ENCODE data around the gene LIPC.

Gene LIPC

DNA sequence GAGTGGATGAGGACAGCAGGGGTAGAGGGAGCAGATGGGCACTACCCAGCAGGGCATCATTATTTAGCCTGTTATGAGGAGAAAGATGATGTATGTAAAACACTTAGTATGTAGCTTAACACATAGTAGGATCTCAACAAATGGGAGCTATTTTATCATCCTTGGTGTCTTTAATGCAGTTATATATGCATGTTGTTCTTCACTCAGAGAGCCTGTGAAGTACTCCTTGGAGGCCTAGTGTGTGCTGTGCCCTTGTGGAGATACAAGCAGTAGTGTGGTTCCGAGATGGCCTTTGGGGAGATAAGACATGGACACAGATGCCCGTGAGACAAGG, 124.2 kb downstream of the LIPC start:
- DNase-seq (ENCODE audit: low spot score): no peak

DNA sequence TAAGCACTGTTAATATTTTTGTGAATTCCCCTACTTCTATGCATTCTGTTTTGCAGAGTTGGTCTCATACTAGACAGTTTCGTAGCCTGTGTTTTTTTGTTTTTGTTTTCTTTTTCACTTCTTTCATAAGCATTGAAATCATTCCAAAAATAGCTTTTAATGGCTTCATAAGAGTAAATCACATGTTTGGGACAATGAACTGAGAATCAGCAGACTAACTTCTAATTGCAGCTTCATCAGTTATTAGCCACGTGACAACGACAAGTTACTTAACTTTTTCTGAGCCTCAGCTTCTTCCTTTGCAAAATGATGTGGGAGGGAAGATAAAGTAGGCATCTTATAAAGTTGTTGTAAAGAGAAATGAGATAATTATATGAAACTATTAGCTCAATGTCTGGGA, 124.8 kb downstream of the LIPC start:
- no peak for DNase-seq (ENCODE audit: low spot score)

DNA sequence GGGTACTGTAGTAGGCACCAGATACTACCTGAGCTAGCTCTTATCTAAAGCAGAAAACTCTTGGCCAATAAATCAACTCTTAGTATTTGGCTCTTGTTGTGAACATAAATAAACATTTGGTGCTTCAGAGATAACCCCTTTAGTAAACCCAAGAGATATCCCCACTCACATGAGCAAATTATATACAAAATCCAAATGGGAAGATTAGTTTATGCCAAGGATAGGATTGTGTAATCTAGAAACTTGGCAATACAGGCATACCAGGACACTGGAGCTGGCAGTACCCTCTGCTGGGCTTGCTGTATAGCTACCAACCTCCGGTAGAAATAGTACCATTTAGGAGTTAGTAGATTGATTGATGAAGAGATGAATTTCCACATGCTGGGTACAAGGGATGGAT, 127.0 kb downstream of the LIPC start:
- DNase-seq (ENCODE audit: low spot score): no peak

DNA sequence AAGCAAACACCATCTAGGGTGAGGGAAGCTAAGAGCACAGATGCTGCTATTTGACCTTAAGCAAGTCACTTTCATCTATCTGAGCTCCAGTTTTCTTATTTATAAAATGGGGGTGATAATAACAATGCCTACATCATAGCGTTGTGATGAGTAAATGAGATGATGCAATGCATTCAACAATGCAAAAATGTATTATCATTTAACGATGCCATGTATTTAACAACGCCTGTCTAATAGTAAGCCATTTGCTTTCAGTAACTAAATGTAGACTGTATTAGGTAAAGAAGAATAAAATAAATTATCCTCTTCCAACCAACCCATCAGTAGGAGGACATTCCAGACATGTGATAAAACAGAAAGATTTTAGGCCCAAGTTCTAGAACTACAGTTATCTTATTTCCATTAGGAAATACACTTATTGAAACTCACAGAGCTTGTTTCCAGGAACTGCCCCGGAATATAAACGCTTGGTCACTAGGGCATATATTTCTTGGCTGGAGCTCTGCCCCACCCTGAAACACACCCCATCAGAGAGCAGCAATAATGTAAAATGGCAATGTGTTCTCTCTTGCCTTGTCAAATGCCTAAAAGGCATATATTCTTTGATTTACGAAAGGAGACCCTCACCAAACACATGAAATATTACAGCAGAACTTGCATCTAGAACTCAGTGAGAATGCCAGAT, 128.3 kb downstream of the LIPC start:
- no peak for DNase-seq (ENCODE audit: low spot score)

DNA sequence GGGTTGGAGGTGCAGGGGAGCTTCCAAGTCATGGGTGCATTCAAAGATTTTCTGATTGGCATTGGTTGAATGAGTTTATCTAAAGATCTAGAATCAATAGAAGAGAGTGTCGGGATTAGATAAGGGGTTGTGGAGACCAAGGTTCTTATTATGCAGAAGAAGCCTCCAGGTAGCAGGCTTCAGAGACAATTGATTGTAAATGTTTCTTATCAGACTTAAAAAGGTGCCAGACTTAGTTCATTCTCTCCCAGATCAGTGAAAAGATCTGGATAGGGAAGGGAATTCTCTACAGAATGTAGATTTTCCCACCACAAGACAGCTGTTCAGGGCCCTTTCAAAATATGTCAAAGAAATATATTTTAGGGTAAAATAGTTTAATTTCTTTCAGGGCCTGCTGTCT, 129.5 kb downstream of the LIPC start:
- no peak for DNase-seq (ENCODE audit: low spot score)

DNA sequence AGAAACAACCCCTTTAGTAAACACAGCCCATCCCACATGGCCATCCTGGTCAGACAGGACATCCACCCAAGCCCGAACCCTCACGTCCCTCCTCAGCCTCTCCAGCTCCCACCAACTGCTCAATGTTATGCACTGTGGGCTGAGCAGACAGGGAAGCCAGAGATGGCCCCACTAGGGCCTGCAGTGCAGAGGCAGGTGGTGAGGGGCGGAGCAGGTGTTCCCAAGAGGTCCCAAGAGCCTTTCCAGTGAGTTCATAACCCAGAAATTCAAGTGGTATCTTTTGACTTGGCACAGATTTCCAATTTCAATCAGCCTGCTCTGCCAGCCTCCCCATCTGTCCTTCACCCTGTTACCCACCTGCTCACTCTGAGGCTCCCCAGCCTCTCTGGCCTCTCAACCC, 130.3 kb downstream of the LIPC start:
- no peak for DNase-seq (ENCODE audit: low spot score)

DNA sequence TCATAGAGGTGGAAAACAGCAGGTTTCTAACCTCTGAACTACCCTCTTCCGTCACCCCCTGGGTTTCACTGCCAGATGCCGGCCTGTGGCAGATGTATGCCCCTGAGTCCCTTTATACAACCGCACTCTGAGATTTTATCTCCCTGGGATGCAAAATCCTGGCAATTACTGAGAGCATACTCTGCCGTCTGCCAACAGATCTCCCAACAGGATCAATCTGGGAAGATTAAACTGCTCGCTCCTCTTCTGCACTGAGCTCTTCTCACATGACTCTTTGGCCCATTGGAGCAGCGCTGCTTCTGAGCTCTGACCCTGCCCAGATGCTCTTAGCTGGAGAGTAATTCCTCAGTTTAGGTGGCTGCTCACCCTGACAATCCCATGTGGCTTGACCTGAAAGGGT, 133.2 kb downstream of the LIPC start:
- no peak for DNase-seq (ENCODE audit: low spot score)

DNA sequence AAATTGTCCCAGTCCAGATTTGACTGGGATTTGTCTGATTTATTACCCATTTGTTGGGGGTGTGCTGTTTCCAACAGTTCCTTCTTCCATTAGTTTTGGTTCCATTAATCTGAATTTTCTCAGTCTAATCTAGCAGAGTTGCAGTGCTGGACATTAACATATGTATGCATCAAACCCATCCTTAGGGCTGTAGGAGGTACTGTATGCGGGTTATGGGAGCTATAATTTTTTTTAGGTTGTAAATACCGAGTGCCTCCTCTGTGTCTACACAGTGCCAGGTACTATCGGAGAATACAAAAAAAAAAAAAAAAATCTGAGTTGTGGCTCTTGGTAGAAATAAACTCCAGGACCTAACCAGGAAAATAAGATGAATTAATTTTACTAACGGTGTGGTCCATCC, 133.8 kb downstream of the LIPC start:
- no peak for DNase-seq (ENCODE audit: low spot score)

DNA sequence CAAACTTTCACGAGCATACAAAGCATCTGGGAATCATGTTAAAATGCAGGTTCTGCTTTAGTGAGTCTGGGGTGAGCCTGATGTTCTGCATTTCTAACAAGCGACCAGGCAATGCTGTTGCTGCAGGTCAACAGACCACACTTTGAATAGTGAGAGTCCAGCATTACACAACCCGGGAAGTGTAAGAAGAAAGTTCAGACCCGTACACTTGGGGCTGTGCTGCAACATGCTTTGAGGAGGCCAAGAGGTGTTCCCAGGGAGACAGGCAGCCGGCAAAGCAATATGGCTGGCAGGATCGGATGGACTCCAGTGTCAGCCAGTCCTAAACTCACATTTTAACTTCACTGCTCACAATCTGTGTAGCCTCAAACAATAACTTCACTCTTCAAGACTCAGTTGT, 134.2 kb downstream of the LIPC start:
- DNase-seq (ENCODE audit: low spot score): no peak

DNA sequence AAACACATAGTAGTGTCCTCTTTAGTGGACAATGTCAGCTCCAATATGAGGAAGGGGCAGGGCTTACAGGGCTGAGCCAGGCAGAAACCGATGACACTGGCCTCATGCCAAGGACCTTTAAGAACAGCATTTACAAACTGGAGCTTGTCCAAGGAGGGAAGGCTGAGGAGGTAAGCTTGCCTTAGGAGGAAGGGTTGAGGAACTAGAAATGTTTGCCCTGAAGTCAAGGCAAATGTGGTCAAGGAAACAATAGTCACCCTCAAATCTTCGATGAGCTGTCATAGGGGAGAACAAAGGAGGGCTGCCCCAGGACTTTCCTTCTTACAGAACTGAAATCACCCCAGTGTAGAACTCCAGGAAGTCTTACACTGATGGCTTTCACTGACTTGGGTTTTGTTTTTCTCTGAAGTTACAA, 136.4 kb downstream of the LIPC start:
- DNase-seq (ENCODE audit: low spot score): no peak

DNA sequence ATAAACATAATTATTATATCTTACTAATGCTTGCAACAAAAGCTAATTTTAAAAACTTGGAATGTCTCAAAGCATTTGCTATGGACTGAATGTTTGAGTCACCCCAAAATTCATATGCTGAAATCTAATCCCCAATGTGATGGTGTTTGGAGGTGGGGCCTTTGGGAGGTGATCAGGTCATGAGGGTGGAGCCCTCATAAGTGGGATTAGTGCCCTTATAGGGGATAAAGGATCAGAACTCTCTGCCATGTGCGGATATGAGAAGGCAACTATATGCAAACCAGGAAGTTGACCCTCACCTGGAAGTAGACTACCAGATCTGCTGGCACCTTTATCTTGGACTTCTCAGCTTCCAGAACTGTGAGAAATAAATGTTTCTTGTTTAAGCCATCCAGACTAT, 137.7 kb downstream of the LIPC start:
- no peak for DNase-seq (ENCODE audit: low spot score)

DNA sequence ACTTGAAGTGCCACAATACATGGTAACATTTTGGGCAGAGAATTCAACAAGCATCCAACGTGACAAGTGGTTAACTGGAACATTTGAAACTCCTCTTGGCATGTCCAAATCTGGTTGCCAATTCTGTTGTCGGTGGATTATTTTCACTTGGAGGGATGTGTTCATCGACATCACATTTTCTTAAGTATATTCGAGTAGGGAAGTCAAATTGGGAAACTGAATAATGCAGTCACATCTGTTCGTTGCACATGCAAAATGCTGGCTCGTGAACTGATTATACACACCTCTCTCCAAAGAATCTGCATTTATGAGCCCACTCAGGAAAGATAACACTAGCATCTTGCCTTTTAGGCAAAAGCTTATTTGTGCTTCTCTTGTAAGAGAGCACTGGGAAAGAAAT, 139.7 kb downstream of the LIPC start:
- no peak for DNase-seq (ENCODE audit: low spot score)

DNA sequence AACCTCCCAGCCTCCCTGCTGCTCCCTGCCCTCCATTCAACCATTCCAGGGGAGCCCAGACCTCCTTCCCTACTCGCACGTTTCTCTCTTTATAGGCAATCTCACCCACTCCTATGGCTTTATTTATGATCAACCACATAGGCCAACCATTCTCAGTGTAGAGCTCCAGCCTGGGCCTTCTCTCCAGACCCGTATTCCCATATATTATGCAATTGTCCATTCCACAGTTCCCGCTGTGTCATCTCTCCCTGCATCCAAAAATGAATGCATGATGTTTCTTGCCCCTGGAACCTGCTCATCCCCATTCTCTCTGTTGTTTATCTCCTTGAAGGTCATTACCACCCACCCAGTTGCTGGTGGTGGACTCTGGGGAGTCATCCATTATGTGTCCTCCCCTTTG, 140.7 kb downstream of the LIPC start:
- DNase-seq (ENCODE audit: low spot score): no peak

DNA sequence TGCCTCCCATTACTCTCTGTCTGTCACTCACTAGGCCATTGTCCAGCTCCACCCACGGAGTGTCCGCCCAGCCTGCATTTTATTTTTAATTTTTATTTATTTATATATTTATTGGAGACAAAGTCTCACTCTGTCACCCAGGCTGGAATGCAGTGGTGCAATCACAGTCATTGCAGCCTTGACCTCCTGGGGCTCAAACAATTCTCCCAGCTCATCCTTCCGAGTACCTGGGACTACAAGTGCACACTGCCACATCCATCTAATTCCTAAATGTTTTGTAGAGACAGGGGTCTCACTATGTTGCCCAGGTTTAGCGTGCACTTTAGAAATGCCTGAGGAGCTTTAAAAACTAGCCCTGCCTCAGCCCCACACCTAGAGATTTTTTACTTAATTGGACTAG, 141.5 kb downstream of the LIPC start:
- DNase-seq (ENCODE audit: low spot score): no peak

DNA sequence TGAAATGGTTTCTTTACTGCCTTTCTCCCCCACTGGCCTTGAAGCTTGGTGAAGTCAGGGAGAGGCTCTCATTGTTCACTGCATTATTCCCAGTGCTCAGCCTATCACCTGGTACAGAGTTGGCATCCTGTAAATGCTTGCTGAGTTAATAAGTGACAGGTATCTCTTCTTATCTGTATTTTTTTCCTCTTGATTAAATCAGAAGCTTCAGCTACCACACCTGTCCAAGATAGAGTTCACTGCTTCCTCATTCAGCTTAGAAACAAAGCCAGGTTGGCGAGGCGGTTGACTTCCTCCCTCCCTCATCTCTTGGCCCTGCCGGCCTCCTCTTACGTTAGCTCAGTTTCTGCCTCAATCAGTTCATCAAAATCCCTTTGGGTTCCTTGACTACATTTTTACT, 142.8 kb downstream of the LIPC start:
- DNase-seq (ENCODE audit: low spot score): no peak

DNA sequence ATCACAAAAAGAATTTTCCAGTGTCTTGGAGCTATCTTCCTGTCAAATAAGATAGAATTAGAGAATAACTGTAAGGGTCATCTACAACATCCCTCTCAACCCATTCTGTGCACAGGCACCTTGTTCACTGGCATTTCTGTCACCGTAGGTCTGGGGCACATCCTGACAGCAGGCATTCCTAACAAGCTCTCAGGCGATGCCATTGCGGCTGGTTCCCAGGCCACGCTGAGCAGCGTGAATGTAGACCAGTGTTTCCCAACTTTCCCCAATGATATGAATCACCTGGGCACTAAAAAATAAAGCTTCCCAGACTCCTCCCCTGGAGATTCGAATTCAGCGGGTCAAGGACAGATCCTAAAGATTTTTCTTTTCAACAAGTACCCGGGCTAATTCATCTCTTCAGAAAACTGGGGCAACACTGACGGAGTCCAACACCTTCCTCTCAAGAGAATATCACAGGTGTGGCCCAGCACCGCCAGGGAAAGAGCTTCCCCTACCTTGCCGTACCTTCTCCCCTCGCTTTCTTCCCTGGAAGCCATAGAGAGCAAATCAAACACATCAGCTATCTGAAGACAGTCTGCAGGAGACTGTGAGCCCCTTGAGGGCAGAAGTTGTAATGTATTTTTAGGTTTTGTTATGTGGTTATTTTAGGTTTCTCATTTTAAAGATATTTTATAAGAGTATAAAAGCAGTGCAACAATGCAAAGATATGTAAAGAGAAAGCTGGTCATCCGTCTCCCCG, 143.4 kb downstream of the LIPC start:
- no peak for DNase-seq (ENCODE audit: low spot score)

DNA sequence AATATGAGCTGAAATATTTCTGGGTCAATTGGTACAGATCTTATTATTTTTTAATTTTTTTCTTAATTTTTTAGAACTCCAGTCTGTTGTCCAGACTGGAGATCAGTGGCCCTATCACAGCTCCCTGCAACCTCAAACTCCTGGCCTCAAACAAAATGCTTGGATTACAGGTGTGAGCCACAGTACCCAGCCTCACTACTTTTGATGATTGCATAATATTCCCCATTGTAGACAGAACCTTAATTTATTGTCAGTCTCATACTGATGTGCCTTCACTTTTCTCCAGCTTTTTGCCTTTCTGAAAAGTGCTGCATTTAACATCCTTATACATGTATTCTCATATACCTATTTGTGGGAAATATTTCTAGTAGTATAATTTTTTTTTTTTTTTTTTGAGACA, 144.9 kb downstream of the LIPC start:
- DNase-seq (ENCODE audit: low spot score): no peak

DNA sequence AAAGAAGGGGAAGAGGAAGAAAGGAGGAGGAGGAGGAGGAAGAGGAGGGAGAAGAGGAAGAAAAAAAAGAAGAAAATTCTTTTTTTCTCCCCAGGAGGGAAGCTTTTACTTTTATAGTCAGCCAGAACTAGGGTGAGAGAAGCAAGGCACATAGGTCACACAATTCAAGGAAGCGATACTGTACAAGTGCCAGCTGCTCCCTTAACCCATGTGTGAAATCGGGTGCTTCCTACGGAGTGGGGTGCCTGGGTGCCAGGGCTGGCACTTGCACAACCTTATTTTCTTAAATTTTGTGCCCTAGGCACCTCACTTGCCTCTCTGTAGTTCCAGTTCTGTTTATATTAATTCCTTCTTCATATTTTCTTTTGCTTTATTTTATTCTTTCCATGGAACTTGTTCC, 150.4 kb downstream of the LIPC start:
- DNase-seq (ENCODE audit: low spot score): no peak

DNA sequence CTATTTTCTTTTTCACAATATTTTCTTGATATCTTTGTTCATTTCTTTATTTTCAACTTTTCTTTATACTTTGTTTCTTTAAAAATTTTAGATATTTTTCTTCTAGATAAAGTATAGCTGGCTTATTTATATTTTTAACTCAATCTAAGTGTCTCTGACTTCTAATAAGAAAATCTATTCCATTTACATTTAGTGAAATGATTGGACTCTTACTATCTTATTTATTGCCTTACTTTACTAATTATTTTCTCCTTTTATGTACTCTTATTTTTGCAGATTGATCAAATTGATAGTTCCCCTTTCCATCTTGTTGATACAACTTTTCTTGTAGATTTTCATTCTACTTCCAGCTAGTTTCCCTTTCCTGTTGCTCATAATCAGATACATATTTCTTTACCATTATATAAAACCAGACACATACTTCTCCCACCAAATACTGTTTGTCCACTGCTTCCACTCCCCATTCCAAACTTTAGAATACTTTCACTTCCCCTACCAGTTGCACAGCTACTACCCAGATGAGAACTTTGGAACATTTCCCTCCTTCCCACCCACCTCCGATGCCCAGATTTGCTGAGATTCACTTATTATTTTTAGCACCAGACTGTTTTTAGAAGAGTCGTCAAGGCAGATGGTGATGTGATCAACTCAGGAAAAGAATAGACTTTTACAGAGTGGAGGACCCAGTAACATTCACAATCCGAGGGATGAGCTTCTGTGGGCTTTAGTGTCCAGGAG, 151.5 kb downstream of the LIPC start:
- no peak for DNase-seq (ENCODE audit: low spot score)

DNA sequence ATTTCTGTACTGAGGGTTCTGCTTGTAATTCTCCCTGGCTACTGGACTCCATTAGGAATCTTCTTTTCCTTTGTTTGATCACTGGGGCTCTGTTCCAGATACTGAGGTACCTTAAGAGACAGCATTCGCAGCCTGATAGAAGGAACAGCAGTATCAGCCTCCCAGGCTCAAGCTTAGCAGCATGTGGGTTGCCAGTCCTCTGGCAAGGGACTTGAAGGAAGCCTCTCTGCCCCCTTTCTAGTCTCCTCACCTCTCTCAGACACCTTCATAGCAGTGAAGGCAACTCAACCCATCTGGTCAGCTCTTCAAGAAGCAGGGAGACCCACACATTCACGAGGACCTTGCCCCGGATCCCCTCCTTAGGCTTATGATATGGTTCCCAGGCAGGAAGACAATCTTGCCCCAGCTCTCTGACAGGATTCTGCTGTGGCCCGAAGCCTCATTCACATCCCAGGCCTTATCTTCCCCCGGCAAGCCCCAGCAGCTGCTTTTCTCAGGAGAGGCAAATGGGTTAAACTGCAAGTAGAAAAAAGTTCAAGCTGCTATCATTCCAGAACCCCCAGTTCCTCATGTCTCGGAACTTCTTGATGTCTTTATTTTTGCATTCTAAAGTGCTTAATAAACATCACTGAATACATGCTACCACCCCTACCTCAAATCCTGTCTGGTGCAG, 153.1 kb downstream of the LIPC start:
- DNase-seq (ENCODE audit: low spot score): no peak

DNA sequence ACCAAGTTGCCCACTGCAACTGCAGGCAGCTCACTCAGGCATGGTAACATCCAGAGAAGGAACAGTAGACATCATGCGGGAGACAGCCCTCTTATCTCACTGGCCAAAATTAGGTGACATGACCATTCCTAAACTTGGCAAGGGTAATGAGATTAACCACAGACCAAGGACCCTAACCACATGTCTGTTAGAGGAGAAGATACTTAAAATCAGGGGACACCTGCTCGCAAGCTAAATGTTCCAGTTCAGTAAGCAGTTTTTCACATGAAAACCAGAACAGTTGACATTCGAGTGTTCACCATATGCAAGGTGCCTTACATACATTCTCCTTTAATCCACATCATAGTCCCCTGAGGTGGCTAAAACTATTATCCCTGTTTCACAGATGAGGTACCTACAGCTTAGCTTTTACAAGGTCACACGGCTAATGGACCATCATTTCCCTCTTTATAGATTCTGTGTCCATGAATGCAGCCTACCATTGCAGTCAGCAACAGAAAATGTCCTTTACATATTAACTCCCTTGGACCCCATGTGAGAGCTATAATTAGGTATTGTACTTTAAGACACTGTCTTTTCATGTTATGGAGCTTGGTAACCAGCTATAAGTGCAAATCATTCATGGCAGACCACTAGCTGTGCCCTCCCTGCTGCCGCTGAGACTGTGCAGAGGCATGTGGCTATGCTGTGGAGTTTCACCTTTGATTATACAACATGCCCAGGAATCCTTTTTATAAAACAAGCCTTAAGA, 154.1 kb downstream of the LIPC start:
- no peak for DNase-seq (ENCODE audit: low spot score)

DNA sequence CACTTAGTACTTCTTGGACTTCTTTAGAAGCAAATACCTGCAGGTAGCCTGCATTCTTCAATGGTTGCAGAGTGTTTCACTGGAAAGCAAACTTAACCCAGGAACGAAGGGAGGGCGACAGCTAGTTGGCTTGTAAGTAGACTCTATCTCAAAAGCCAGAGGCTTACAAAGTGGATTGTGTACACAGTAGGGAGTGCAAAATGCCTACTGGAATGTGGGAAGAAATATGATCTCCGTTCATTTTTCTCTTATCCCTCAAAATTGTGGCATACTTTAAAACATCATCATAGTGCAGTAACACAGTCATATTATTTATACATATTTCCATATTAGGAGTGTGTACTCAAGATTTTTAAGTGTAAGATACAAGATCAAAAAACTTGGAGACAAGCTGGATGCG, 155.7 kb downstream of the LIPC start:
- no peak for DNase-seq (ENCODE audit: low spot score)

Measured in hematopoietic multipotent progenitor cell treated with erythropoietin and hydrocortisone succinate and interleukin-3 and kit ligand, for 17 days (in vitro differentiated cells).